GM12878 (cell line): ENCODE measurements around the gene GABPB2. TPM values are rescaled to one million over a fixed set of nuclear protein-coding genes. Genes with fewer than 3 reads are reported as not detected.
A peak's percentile ranks its signal among the peaks of the same experiment; 100 is the strongest.

Experiments used
- ATAC-seq: fragments of 200-7000 bp; cut with Tn5 transposase; 3 replicates; pipeline ENCODE4 v1.9.1; 2020; ENCODE audit warnings: mild to moderate bottlenecking, moderate library complexity
- BruUV-seq: library from RNA; stranded (reverse); fragments of 400-500 nt; replicated peaks from 2 replicates; lab custom pipeline; 2021; lab: Mats Ljungman, UMichigan
- CTCF ChIA-PET: fragments of 300-600 bp; sonication (Branson Sonifier 250); formaldehyde crosslinking; extraction: SDS; loops from one replicate; lab custom pipeline; 2021; ENCODE audit warnings: inconsistent platforms; lab: Yijun Ruan, JAX
- POLR2A ChIA-PET: fragments of 350-600 bp; formaldehyde crosslinking; extraction: SDS; loops from one replicate; lab custom pipeline; 2021; ENCODE audit warnings: inconsistent platforms; lab: Charles Lee
- RAD21 ChIA-PET: fragments of 300-600 bp; sonication (Branson Sonifier 250); formaldehyde crosslinking; loops from one replicate; lab custom pipeline; 2023; ENCODE audit warnings: antibody characterized with exemption; ENCODE audit not compliant: unreplicated experiment; lab: Charles Lee
- SMC1A ChIA-PET: fragments of 300-600 bp; sonication (Branson Sonifier 250); formaldehyde crosslinking; loops from one replicate; lab custom pipeline; 2023; ENCODE audit not compliant: unreplicated experiment, uncharacterized antibody; lab: Charles Lee
- DNase-seq: peaks from one replicate; pipeline ENCODE4 v3.0.0-alpha.2; 2011; ENCODE audit warnings: low read depth, low spot score
- FAIRE-seq: peaks from 3 replicates; lab custom pipeline; 2011; peaks lifted over from hg19 to GRCh38; lab: Jason Lieb, UNC
- H2AFZ ChIP-seq: 2 replicates; pipeline ENCODE4 v1.6.0; 2011; ENCODE audit warnings: low read depth, low read length, control low read depth; ENCODE audit not compliant: control insufficient read depth
- H3K27ac ChIP-seq: 2 replicates; pipeline ENCODE4 v1.5.1; 2011; ENCODE audit warnings: control low read depth; ENCODE audit not compliant: control insufficient read depth, insufficient read depth
- H3K27me3 ChIP-seq, 2 experiments: replicated peaks in 1 of 2; 2 replicates each; pipeline versions ENCODE4 v1.6.0 to v1.6.1; 2011; ENCODE audit warnings: low read length in 1 of 2; ENCODE audit not compliant: control insufficient read depth in 2 of 2, insufficient read depth in 2 of 2
- H3K36me3 ChIP-seq, 2 experiments: 2 replicates each; pipeline ENCODE4 v1.5.1; 2011; ENCODE audit warnings: low read length in 1 of 2; ENCODE audit not compliant: control insufficient read depth in 2 of 2, insufficient read depth in 2 of 2
- H3K4me1 ChIP-seq: 2 replicates; pipeline ENCODE4 v1.6.1; 2011; ENCODE audit warnings: mild to moderate bottlenecking, low read length, moderate library complexity, mixed read lengths; ENCODE audit not compliant: control insufficient read depth, insufficient read depth
- H3K4me2 ChIP-seq: 2 replicates; pipeline ENCODE4 v1.6.0; 2011; ENCODE audit warnings: control low read depth; ENCODE audit not compliant: control insufficient read depth, insufficient read depth
- H3K4me3 ChIP-seq: fragments of 200-600 bp; sonication (generic); 2 replicates; pipeline ENCODE4 v1.5.1; 2016
- H3K79me2 ChIP-seq: 2 replicates; pipeline ENCODE4 v1.6.0; 2011; ENCODE audit warnings: low read length; ENCODE audit not compliant: control insufficient read depth, insufficient read depth
- H3K9ac ChIP-seq: 2 replicates; pipeline ENCODE4 v1.8.0; 2011; ENCODE audit warnings: low read length, control low read depth, mixed read lengths; ENCODE audit not compliant: control insufficient read depth, insufficient read depth
- H3K9me3 ChIP-seq: replicated peaks from 3 replicates; pipeline ENCODE4 v1.5.1; 2011; ENCODE audit warnings: mild to moderate bottlenecking, low read length; ENCODE audit not compliant: control insufficient read depth, insufficient read depth
- H4K20me1 ChIP-seq: 2 replicates; pipeline ENCODE4 v1.6.0; 2011; ENCODE audit not compliant: control insufficient read depth, insufficient read depth
- CREM ChIP-seq: IDR thresholded peaks from 2 replicates; pipeline ENCODE4 v1.6.1; 2014; ENCODE audit warnings: antibody characterized with exemption, low read depth
- EP300 ChIP-seq, 2 experiments: fragments of 150-350 bp in 1 of 2; IDR thresholded peaks; 2 replicates each; pipeline ENCODE4 v1.6.1; 2011 to 2012; ENCODE audit warnings: low read depth in 2 of 2, low read length in 2 of 2, borderline replicate concordance in 1 of 2, improper control_type of control experiment in 1 of 2, inconsistent platforms in 1 of 2; ENCODE audit not compliant: control insufficient read depth in 1 of 2
- FOS ChIP-seq: IDR thresholded peaks from 3 replicates; pipeline ENCODE4 v1.6.1; 2011; ENCODE audit warnings: borderline replicate concordance; ENCODE audit not compliant: insufficient read length; ENCODE audit errors: extremely low read depth
- GATAD2B ChIP-seq: fragments of 450-650 bp; conservative IDR thresholded peaks from 2 replicates; pipeline ENCODE4 v1.6.1; 2017; ENCODE audit warnings: low read depth, mild to moderate bottlenecking, moderate library complexity
- HDGF ChIP-seq: fragments of 450-650 bp; IDR thresholded peaks from 2 replicates; pipeline ENCODE4 v1.6.1; 2016; ENCODE audit warnings: antibody characterized with exemption
- KLF5 ChIP-seq: fragments of 450-650 bp; IDR thresholded peaks from 2 replicates; pipeline ENCODE4 v1.6.1; 2014; ENCODE audit warnings: mild to moderate bottlenecking; ENCODE audit not compliant: partially characterized antibody
- MXI1 ChIP-seq: fragments of 150-350 bp; IDR thresholded peaks from 2 replicates; pipeline ENCODE4 v1.6.1; 2011; ENCODE audit warnings: low read depth, mild to moderate bottlenecking, inconsistent platforms, low read length, improper control_type of control experiment
- NBN ChIP-seq: fragments of 450-650 bp; IDR thresholded peaks from 2 replicates; pipeline ENCODE4 v1.6.1; 2016
- NFYA ChIP-seq: IDR thresholded peaks from 2 replicates; pipeline ENCODE4 v1.6.1; 2011; ENCODE audit warnings: low read depth, mild to moderate bottlenecking, low read length, improper control_type of control experiment, borderline replicate concordance
- NR2C1 ChIP-seq: fragments of 450-650 bp; IDR thresholded peaks from 2 replicates; pipeline ENCODE4 v1.6.1; 2017; ENCODE audit warnings: antibody characterized with exemption, mild to moderate bottlenecking, moderate library complexity
- PBX3 ChIP-seq: IDR thresholded peaks from 2 replicates; pipeline ENCODE4 v1.6.1; 2011; ENCODE audit warnings: mild to moderate bottlenecking, low read depth, low read length, moderate library complexity; ENCODE audit not compliant: insufficient replicate concordance
- RAD21 ChIP-seq: IDR thresholded peaks from 2 replicates; pipeline ENCODE4 v1.6.1; 2011; ENCODE audit warnings: mild to moderate bottlenecking, low read depth, low read length, moderate library complexity; ENCODE audit not compliant: insufficient read depth
- SREBF1 ChIP-seq: IDR thresholded peaks from 2 replicates; pipeline ENCODE4 v1.6.1; 2012; ENCODE audit warnings: mild to moderate bottlenecking, low read length
- YY1 ChIP-seq: IDR thresholded peaks from 2 replicates; pipeline ENCODE4 v1.6.1; 2011; ENCODE audit warnings: low read depth, mild to moderate bottlenecking, low read length
- ZNF24 ChIP-seq: fragments of 450-650 bp; IDR thresholded peaks from 2 replicates; pipeline ENCODE4 v1.6.1; 2017; ENCODE audit warnings: antibody characterized with exemption, mild to moderate bottlenecking
- ZNF592 ChIP-seq: fragments of 450-650 bp; IDR thresholded peaks from 2 replicates; pipeline ENCODE4 v1.6.1; 2017; ENCODE audit warnings: mild to moderate bottlenecking, moderate library complexity
- WGBS: methylation state at CpG from one replicate; pipeline ENCODE4 v1.1.6; 2016; ENCODE audit warnings: low lambda C conversion rate; ENCODE audit not compliant: insufficient replicate concordance, insufficient coverage; ENCODE audit errors: missing lambda C conversion rate; 5-methylcytosine and 5-hydroxymethylcytosine counted together
- in situ Hi-C: fragments of 300-500 bp; cut with MboI; formaldehyde crosslinking; loops from 9 replicates; pipeline ENCODE4 v1.14.3; 2018; ENCODE audit warnings: mixed read lengths
- intact Hi-C: fragments of 100-400 bp; cut with micrococcal nuclease; formaldehyde crosslinking; loops from one replicate; pipeline ENCODE4 v1.14.2; 2022; ENCODE audit not compliant: unreplicated experiment
- polyA plus RNA-seq, 11 experiments: library from polyadenylated mRNA; depleted of rRNA in 4 of 11; unstranded in 6 of 11; stranded (reverse) in 5 of 11; fragments of >200 nt; fragmentation: Nextera tagmentation in 4 of 11; fragmentation: Illumina TruSeq in 1 of 11; extraction: Ambion mirVana in 4 of 11; extraction: Trizol in 1 of 11; gene quantifications; 1 replicate in 1 of 11; 2 replicates in 10 of 11; pipeline versions ENCODE4 v1.2.1 to v1.2.3, GENCODE V29; 2011 to 2016; ENCODE audit warnings: inconsistent platforms in 2 of 11, missing spikeins in 2 of 11, low read depth in 1 of 11
- total RNA-seq, 4 experiments: library from RNA; depleted of rRNA in 3 of 4; stranded (reverse); fragments of >200 nt in 3 of 4; fragmentation: Illumina TruSeq in 1 of 4; extraction: Trizol in 1 of 4; gene quantifications; 2 replicates each; pipeline versions ENCODE4 v1.2.1 to v1.2.3, GENCODE V29; 2013 to 2021

Gene GABPB2
- total and polyA plus RNA-seq, 10 of the 15 experiments (the other 5 are each of a cell fraction or from before 2014, with no cell fraction given) = 2.3 to 10.5 (median 6.9) TPM

GRCh38 chr1:151146412-151147131, 76.0 kb downstream of the GABPB2 start, which contains the start of gene SEMA6C (continued):
- TF ChIP-seq NFYA (no peak), KLF5 (no peak), GATAD2B (0 out of 2 replicates have a peak, but pooled peaks have one; percentile 14), HDGF (peak; percentile 80)

- no TSS peak for BruUV-seq
- POLR2A ChIA-PET = no interaction called here
- Histone ChIP-seq H4K20me1 (no peaks in the 10 kb centered on the region; the same call in 1 of the 2 replicates), H3K27ac (no peak overlapping the region), H3K4me3 (peak overlapping the region; percentile 83), H3K79me2 (no peaks in the 10 kb centered on the region), H2AFZ (peak overlapping the region; percentile 94), H3K4me1 (no peaks in the 10 kb centered on the region; the same call in 1 of the 2 replicates), H3K4me2 (peak overlapping the region; percentile 99), H3K9me3 (no peaks in the 10 kb centered on the region), H3K27me3 (peaks cover 0 to 8% of the 10 kb centered on the region in 2 experiments), H3K36me3 (no peaks in the 10 kb centered on the region), H3K9ac (no peak overlapping the region)
- intact Hi-C loops = no loop called here
- WGBS = 20% methylated on average over 7 of the region's 7 CpGs
- ATAC-seq (no peak), DNase-seq (no peak), FAIRE-seq (no peak)
- CTCF ChIA-PET = interaction anchor here (0.6 to 1.2 kb wide), 2 partner anchors 8 to 48 kb away, joined by 3 to 5 read pairs; no protein-coding TSS in a partner anchor
- in situ Hi-C loops = no loop called here
- SMC1A ChIA-PET = no interaction called here
- RAD21 ChIA-PET = interaction anchor here (1.4 kb wide), 1 partner anchor 10 kb away, joined by 8 read pairs; the partner anchor contains the start of gene TNFAIP8L2
- TF ChIP-seq NBN (no peak), ZNF592 (no peak), MXI1 (no peak), EP300 (IDR thresholded peaks at IDR 0.05; ENCODE audit: borderline replicate concordance in 1 of 2, control insufficient read depth in 1 of 2, low read depth in 2 of 2, low read length in 2 of 2) (no peak), FOS (no peak), ZNF24 (no peak), SREBF1 (no peak), YY1 (no peak), NR2C1 (no peak), RAD21 (no peak), CREM (no peak), PBX3 (no peak)
These were observed 76.6 kb downstream of the GABPB2 start for GRCh38 chr1:151147132-151147503.
